ENCODE results near the gene PPFIA3.

DNA sequence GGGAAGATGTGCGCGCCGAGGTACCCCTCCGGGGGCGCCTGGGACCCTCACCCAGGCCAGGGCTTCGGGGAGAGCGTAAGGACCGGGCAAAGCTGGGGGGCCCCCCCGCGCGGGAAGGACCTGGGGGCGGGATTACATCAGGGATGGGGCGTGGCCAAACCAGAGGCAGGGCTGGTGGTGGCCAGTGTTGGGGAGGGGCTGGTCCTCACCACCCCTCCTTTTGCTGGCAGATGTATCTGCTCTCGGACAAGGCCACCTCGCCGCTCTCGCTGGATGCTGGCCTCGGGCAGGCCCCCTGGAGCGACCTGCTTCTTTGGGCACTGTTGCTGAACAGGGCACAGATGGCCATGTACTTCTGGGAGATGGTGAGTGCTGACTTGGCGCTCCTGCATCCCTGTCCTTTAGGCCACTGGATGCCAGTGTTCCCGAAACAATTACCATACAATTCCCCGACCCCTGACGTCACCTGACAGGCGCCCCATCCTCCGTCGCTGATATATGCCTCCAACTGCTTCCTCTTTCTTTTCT, 63.6 kb downstream of the PPFIA3 start:
- TF ChIP-seq, protein P1, sequence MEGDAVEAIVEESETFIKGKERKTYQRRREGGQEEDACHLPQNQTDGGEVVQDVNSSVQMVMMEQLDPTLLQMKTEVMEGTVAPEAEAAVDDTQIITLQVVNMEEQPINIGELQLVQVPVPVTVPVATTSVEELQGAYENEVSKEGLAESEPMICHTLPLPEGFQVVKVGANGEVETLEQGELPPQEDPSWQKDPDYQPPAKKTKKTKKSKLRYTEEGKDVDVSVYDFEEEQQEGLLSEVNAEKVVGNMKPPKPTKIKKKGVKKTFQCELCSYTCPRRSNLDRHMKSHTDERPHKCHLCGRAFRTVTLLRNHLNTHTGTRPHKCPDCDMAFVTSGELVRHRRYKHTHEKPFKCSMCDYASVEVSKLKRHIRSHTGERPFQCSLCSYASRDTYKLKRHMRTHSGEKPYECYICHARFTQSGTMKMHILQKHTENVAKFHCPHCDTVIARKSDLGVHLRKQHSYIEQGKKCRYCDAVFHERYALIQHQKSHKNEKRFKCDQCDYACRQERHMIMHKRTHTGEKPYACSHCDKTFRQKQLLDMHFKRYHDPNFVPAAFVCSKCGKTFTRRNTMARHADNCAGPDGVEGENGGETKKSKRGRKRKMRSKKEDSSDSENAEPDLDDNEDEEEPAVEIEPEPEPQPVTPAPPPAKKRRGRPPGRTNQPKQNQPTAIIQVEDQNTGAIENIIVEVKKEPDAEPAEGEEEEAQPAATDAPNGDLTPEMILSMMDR (conservative IDR thresholded peaks at IDR 0.05 in 1 of 2, IDR thresholded peaks at IDR 0.05 in 1 of 2; ENCODE audit: extremely low read depth in 1 of 2, insufficient read depth in 1 of 2, low read depth in 1 of 2, low read length in 2 of 2) = no peak
- TF ChIP-seq EZH2 (IDR thresholded peaks at IDR 0.05; ENCODE audit: borderline replicate concordance, low read length) = no peak
